GM19240 (cell line): ENCODE results near the gene FOXF2.

Experiments used
- DNase-seq: peaks from one replicate; pipeline ENCODE4 v3.0.0; 2011; ENCODE audit warnings: low spot score; ENCODE audit not compliant: insufficient read length

Gene FOXF2

GRCh38 chr6:1406306-1407072 is 17.1 kb downstream of the FOXF2 start:
- DNase-seq: no peak

- no peak for DNase-seq
Measured at GRCh38 chr6:1407499-1407990, 18.2 kb downstream of the FOXF2 start.

GRCh38 chr6:1409774-1410465 is 20.5 kb downstream of the FOXF2 start:
- no peak for DNase-seq

- no peak for DNase-seq
Measured at GRCh38 chr6:1412901-1413300, 23.5 kb downstream of the FOXF2 start.

GRCh38 chr6:1415416-1416063 is 26.2 kb downstream of the FOXF2 start:
- no peak for DNase-seq

GRCh38 chr6:1416191-1416760 is 26.9 kb downstream of the FOXF2 start:
- no peak for DNase-seq

- DNase-seq: no peak
Measured at GRCh38 chr6:1416820-1417219, 27.4 kb downstream of the FOXF2 start.

GRCh38 chr6:1417718-1418117 is 28.3 kb downstream of the FOXF2 start:
- no peak for DNase-seq

GRCh38 chr6:1418471-1419191 is 29.3 kb downstream of the FOXF2 start:
- DNase-seq: no peak

GRCh38 chr6:1420382-1420781 is 31.0 kb downstream of the FOXF2 start:
- DNase-seq: no peak

GRCh38 chr6:1422290-1422689 is 32.9 kb downstream of the FOXF2 start:
- DNase-seq: no peak

GRCh38 chr6:1423578-1423977 is 34.2 kb downstream of the FOXF2 start:
- DNase-seq: no peak

GRCh38 chr6:1424306-1424927 is 35.0 kb downstream of the FOXF2 start:
- peak; percentile 24 for DNase-seq

- DNase-seq: no peak
Measured at GRCh38 chr6:1426416-1426815, 37.0 kb downstream of the FOXF2 start.

- DNase-seq: no peak
Measured at GRCh38 chr6:1435806-1436205, 46.4 kb downstream of the FOXF2 start.

- DNase-seq: peak; percentile 59
Measured at GRCh38 chr6:1436334-1437306, 47.2 kb downstream of the FOXF2 start.

GRCh38 chr6:1437553-1438406 is 48.4 kb downstream of the FOXF2 start:
- no peak for DNase-seq

- no peak for DNase-seq
Measured at GRCh38 chr6:1438471-1438881, 49.1 kb downstream of the FOXF2 start.

GRCh38 chr6:1439349-1439748 is 50.0 kb downstream of the FOXF2 start:
- DNase-seq: no peak
